HG03196 (cell line): ENCODE measurements around the gene SDHA.

Source experiments
- ATAC-seq: cut with Tn5 transposase; IDR thresholded peaks from one replicate; pipeline ENCODE4 v1.9.1; 2021; ENCODE audit not compliant: unreplicated experiment

SDHA gene

GRCh38 chr5:217494-218456, at the start of gene SDHA, which contains the start of gene CCDC127:
SDHA (plus strand) TSS chr5:218320; CDS start chr5:218356, 36 bp downstream.
CCDC127 (minus strand) TSS chr5:218153; CDS start chr5:216849, 1,304 bp downstream.
- ATAC-seq = peak; percentile 75

- no peak for ATAC-seq
Observed at GRCh38 chr5:169071-169727, 48.9 kb upstream of the SDHA start.

- no peak for ATAC-seq
Observed at GRCh38 chr5:169728-170094, 48.4 kb upstream of the SDHA start.

GRCh38 chr5:170971-171800, 46.9 kb upstream of the SDHA start:
- ATAC-seq = no peak

GRCh38 chr5:171801-172331, 46.3 kb upstream of the SDHA start:
- no peak for ATAC-seq

- ATAC-seq = no peak
Observed at GRCh38 chr5:172421-172820, 45.7 kb upstream of the SDHA start.

- ATAC-seq = no peak
Observed at GRCh38 chr5:172841-173251, 45.3 kb upstream of the SDHA start.

GRCh38 chr5:173392-174290, 44.5 kb upstream of the SDHA start:
- no peak for ATAC-seq

GRCh38 chr5:174291-174600, 43.9 kb upstream of the SDHA start:
- ATAC-seq = no peak

- no peak for ATAC-seq
Observed at GRCh38 chr5:174876-175465, 43.1 kb upstream of the SDHA start.

GRCh38 chr5:176296-176823, 41.8 kb upstream of the SDHA start:
- no peak for ATAC-seq

GRCh38 chr5:178110-178509, 40.0 kb upstream of the SDHA start:
- ATAC-seq = no peak

GRCh38 chr5:179401-179800, 38.7 kb upstream of the SDHA start:
- ATAC-seq = no peak

- ATAC-seq = no peak
Observed at GRCh38 chr5:180286-180918, 37.7 kb upstream of the SDHA start.

- no peak for ATAC-seq
Observed at GRCh38 chr5:181160-181559, 37.0 kb upstream of the SDHA start.

- ATAC-seq = no peak
Observed at GRCh38 chr5:181566-181965, 36.6 kb upstream of the SDHA start.

GRCh38 chr5:182126-182525, 36.0 kb upstream of the SDHA start:
- no peak for ATAC-seq

- no peak for ATAC-seq
Observed at GRCh38 chr5:184471-184870, 33.6 kb upstream of the SDHA start.
